ENCODE measurements around the gene INSL3.

The INSL3 gene

DNA sequence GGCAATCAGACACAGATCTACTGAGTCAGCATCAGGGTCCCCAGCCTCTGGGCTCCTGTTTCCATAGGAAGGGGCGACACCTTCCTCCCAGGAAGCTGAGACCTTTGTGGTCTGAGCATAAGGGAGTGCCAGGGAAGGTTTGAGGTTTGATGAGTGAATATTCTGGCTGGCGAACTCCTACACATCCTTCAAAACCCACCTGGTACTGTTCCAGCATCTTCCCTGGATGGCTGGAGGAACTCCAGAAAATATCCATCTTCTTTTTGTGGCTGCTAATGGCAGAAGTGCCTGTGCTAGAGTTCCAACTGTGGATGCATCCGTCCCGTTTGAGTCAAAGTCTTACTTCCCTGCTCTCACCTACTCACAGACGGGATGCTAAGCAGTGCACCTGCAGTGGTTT, 9.2 kb downstream of the INSL3 start:
- no peak overlapping the region for H3K4me3 ChIP-seq (ENCODE audit: low read depth, low read length)
- peaks cover 3% of the 10 kb centered on the region for H3K4me1 ChIP-seq
- no peak overlapping the region for H2AFZ ChIP-seq
- peaks cover 3% of the 10 kb centered on the region for H3K27me3 ChIP-seq (ENCODE audit: control insufficient read depth, insufficient read depth, low read length)
- no peak overlapping the region for H3K9ac ChIP-seq
- no peaks in the 10 kb centered on the region for H3K9me3 ChIP-seq (ENCODE audit: control insufficient read depth, low read length)
- H3K36me3 ChIP-seq (ENCODE audit: control insufficient read depth, insufficient read depth, low read length) = no peaks in the 10 kb centered on the region
- H3K27ac ChIP-seq = no peak overlapping the region
- H3K4me2 ChIP-seq (ENCODE audit: low read length) = no peak overlapping the region
- H3K79me2 ChIP-seq = no peaks in the 10 kb centered on the region
- TF ChIP-seq, protein P1, sequence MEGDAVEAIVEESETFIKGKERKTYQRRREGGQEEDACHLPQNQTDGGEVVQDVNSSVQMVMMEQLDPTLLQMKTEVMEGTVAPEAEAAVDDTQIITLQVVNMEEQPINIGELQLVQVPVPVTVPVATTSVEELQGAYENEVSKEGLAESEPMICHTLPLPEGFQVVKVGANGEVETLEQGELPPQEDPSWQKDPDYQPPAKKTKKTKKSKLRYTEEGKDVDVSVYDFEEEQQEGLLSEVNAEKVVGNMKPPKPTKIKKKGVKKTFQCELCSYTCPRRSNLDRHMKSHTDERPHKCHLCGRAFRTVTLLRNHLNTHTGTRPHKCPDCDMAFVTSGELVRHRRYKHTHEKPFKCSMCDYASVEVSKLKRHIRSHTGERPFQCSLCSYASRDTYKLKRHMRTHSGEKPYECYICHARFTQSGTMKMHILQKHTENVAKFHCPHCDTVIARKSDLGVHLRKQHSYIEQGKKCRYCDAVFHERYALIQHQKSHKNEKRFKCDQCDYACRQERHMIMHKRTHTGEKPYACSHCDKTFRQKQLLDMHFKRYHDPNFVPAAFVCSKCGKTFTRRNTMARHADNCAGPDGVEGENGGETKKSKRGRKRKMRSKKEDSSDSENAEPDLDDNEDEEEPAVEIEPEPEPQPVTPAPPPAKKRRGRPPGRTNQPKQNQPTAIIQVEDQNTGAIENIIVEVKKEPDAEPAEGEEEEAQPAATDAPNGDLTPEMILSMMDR (IDR thresholded peaks at IDR 0.05) = no peak

DNA sequence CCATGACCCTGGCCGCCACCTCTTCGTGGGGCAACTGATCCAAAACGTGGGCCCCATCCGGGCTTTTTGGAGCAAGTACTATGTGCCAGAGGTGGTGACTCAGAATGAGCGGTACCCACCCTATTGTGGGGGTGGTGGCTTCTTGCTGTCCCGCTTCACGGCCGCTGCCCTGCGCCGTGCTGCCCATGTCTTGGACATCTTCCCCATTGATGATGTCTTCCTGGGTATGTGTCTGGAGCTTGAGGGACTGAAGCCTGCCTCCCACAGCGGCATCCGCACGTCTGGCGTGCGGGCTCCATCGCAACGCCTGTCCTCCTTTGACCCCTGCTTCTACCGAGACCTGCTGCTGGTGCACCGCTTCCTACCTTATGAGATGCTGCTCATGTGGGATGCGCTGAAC, 9.6 kb downstream of the INSL3 start:
- Histone ChIP-seq H3K27ac (no peak overlapping the region), H2AFZ (no peak overlapping the region), H3K27me3 (ENCODE audit: control insufficient read depth, insufficient read depth, low read length) (peaks cover 3% of the 10 kb centered on the region), H3K79me2 (no peaks in the 10 kb centered on the region), H3K36me3 (ENCODE audit: control insufficient read depth, insufficient read depth, low read length) (no peaks in the 10 kb centered on the region), H3K4me3 (ENCODE audit: low read depth, low read length) (no peak overlapping the region), H3K9ac (no peak overlapping the region), H3K4me2 (ENCODE audit: low read length) (no peak overlapping the region), H3K9me3 (ENCODE audit: control insufficient read depth, low read length) (no peaks in the 10 kb centered on the region), H3K4me1 (peaks cover 3% of the 10 kb centered on the region)
- TF ChIP-seq, protein P1 (IDR thresholded peaks at IDR 0.05) = no peak

DNA sequence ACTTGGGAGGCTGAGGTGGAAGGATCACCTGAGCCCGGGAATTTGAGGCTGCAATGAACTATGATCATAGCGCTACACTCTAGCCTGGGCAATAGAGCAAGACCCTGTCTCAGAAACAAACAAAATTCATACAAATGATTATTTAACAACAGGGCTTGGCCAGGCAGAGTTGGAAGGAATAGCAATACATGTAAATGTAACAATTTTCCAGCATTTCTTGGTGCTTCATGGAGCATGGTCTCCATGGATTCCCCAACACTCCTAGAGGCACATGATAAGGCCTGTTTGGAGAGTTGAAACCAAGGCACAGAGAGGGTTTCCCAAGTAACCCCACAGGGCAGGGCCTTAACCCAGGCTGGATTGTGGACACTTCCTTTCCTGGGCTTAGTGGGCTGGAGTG, 10.2 kb downstream of the INSL3 start:
- Histone ChIP-seq H3K9me3 (ENCODE audit: control insufficient read depth, low read length) (no peaks in the 10 kb centered on the region), H3K27ac (no peak overlapping the region), H3K79me2 (no peaks in the 10 kb centered on the region), H3K4me3 (ENCODE audit: low read depth, low read length) (no peak overlapping the region), H3K9ac (no peak overlapping the region), H3K4me1 (peaks cover 3% of the 10 kb centered on the region), H3K4me2 (ENCODE audit: low read length) (no peak overlapping the region), H3K27me3 (ENCODE audit: control insufficient read depth, insufficient read depth, low read length) (peaks cover 3% of the 10 kb centered on the region), H3K36me3 (ENCODE audit: control insufficient read depth, insufficient read depth, low read length) (no peaks in the 10 kb centered on the region), H2AFZ (no peak overlapping the region)
- TF ChIP-seq, protein P1 (IDR thresholded peaks at IDR 0.05) = no peak

DNA sequence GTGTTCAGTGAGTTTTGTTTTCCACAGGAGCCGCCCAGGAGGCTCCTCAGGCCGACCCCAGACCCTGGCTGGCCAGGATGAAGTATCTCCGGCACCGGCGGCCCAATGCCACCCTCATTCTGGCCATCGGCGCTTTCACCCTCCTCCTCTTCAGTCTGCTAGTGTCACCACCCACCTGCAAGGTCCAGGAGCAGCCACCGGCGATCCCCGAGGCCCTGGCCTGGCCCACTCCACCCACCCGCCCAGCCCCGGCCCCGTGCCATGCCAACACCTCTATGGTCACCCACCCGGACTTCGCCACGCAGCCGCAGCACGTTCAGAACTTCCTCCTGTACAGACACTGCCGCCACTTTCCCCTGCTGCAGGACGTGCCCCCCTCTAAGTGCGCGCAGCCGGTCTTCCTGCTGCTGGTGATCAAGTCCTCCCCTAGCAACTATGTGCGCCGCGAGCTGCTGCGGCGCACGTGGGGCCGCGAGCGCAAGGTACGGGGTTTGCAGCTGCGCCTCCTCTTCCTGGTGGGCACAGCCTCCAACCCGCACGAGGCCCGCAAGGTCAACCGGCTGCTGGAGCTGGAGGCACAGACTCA, 13.5 kb downstream of the INSL3 start:
- TF ChIP-seq, protein P1 (IDR thresholded peaks at IDR 0.05) = no peak
- peaks cover 3% of the 10 kb centered on the region for H3K4me1 ChIP-seq
- no peaks in the 10 kb centered on the region for H3K36me3 ChIP-seq (ENCODE audit: control insufficient read depth, insufficient read depth, low read length)
- H3K9ac ChIP-seq = no peak overlapping the region
- no peak overlapping the region for H3K4me2 ChIP-seq (ENCODE audit: low read length)
- H3K4me3 ChIP-seq (ENCODE audit: low read depth, low read length) = no peak overlapping the region
- no peaks in the 10 kb centered on the region for H3K9me3 ChIP-seq (ENCODE audit: control insufficient read depth, low read length)
- no peak overlapping the region for H3K27ac ChIP-seq
- H3K79me2 ChIP-seq = no peaks in the 10 kb centered on the region
- peaks cover 3% of the 10 kb centered on the region for H3K27me3 ChIP-seq (ENCODE audit: control insufficient read depth, insufficient read depth, low read length)
- no peak overlapping the region for H2AFZ ChIP-seq

DNA sequence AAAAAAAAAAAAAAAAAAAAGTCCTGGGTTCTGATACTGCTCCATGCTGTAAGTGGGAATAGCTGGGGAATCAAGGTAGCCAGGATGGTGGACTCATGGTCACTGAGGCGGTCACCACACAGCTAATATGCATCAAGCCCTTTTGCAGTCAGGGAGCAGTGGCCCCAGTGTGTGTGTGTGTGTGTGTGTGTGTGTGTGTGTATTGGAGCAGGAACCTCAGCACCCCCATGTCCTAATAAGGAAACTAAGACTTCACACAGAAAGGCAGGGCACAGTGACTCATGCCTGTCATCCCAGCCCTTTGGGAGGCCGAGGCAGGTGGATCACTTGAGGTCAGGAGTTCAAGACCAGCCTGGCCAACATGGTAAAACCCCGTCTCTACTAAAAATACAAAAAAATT, 14.4 kb downstream of the INSL3 start:
- no peaks in the 10 kb centered on the region for H3K9me3 ChIP-seq (ENCODE audit: control insufficient read depth, low read length)

More for the DNA sequence above, 14.4 kb downstream of the INSL3 start:
- H3K4me3 ChIP-seq (ENCODE audit: low read depth, low read length) = no peak overlapping the region
- H3K27me3 ChIP-seq (ENCODE audit: control insufficient read depth, insufficient read depth, low read length) = peaks cover 1% of the 10 kb centered on the region
- TF ChIP-seq, protein P1 (IDR thresholded peaks at IDR 0.05) = no peak
- H3K4me1 ChIP-seq = no peaks in the 10 kb centered on the region
- H3K9ac ChIP-seq = no peak overlapping the region
- H3K27ac ChIP-seq = no peak overlapping the region
- no peaks in the 10 kb centered on the region for H3K79me2 ChIP-seq
- H3K4me2 ChIP-seq (ENCODE audit: low read length) = no peak overlapping the region
- H2AFZ ChIP-seq = no peak overlapping the region
- H3K36me3 ChIP-seq (ENCODE audit: control insufficient read depth, insufficient read depth, low read length) = no peaks in the 10 kb centered on the region

Data from parathyroid adenoma (tissue), 2 donors.